HS-5 (cell line): ENCODE measurements around the gene TRIM4.

Source experiments
- DNase-seq: peaks from one replicate; pipeline ENCODE4 v3.0.0-alpha.2; 2012; ENCODE audit warnings: low read depth

The TRIM4 gene

DNA sequence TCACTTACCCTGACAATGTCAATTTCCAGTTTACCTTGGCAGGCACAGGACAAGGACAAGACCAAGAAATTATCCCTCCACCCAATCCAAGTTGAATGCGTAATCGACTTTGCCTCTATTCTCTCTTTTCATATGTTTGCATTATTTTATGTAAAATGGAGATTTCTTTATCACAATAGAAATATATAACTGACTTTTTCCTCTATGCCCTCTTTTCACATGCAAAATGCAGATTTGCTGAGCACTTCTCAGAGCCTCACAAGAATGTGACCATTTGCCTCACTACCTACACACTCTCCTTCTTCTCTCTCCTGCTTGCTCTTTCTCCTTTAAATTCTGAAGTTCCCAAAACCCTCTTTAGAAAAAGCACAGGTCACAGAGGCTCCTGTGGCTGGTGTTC lies 76.4 kb downstream of the TRIM4 start:
- DNase-seq: no peak
